Measurements from ENCODE around the gene TMEM63A. TPM values are rescaled to one million over a fixed set of nuclear protein-coding genes. Genes with fewer than 3 reads are reported as not detected.
A peak's percentile ranks its signal among the peaks of the same experiment; 100 is the strongest.

Gene TMEM63A
- polyA plus RNA-seq, 1 of the 3 experiments (the other 2 are of a cell fraction): 13.5 TPM

- TF ChIP-seq RFX5 (IDR thresholded peaks at IDR 0.05; ENCODE audit: low read length) (peak; percentile 57; the same call in 1 of the 2 replicates), SIN3A (IDR thresholded peaks at IDR 0.05; ENCODE audit: borderline replicate concordance, low read depth, low read length) (no peak), NFIC (IDR thresholded peaks at IDR 0.05; ENCODE audit: borderline replicate concordance) (no peak; the same call in 1 of the 2 replicates), FOXJ3 (CRISPR knock-in tag; IDR thresholded peaks at IDR 0.05) (0 out of 2 replicates have a peak, but pooled peaks have one; percentile 10), USF1 (IDR thresholded peaks at IDR 0.05; ENCODE audit: borderline replicate concordance, low read depth) (peak; percentile 88), TAF1 (IDR thresholded peaks at IDR 0.05; ENCODE audit: borderline replicate concordance, low read depth, low read length) (peak; percentile 80), FOXM1 (IDR thresholded peaks at IDR 0.05; ENCODE audit: low read depth) (no peak)
Measured at GRCh38 chr1:225923692-225924555, 41.7 kb upstream of the TMEM63A start, which contains the start of gene PYCR2 (continued).

- H3K27me3 ChIP-seq (ENCODE audit: insufficient read depth): no peaks in the 10 kb centered on the region
- no peaks in the 10 kb centered on the region for H3K9me3 ChIP-seq
- peaks cover 20% of the 10 kb centered on the region for H3K79me2 ChIP-seq (ENCODE audit: insufficient read depth)
- peak overlapping the region; percentile 93 to 95 for H3K27ac ChIP-seq (ENCODE audit: low read depth in 2 of 2, low read length in 1 of 2)
- H3K36me3 ChIP-seq (replicated peaks in 1 of 2; ENCODE audit: control insufficient read depth in 1 of 2, insufficient read depth in 2 of 2, low read length in 1 of 2): peaks cover 0 to 24% of the 10 kb centered on the region in 2 experiments
- peaks cover 5% of the 10 kb centered on the region for H3F3A ChIP-seq (replicated peaks; ENCODE audit: insufficient read depth)
- H3K4me3 ChIP-seq (ENCODE audit: low read depth in 2 of 2, low read length in 1 of 2): peak overlapping the region; percentile 92 to 98
- 2% methylated on average over 8 of the region's 8 CpGs for WGBS (ENCODE audit: low lambda C conversion rate)
- no peaks in the 10 kb centered on the region; the same call in 1 of the 2 replicates for H4K20me1 ChIP-seq (ENCODE audit: insufficient read depth)
- H2AFZ ChIP-seq (ENCODE audit: low read depth): peak overlapping the region; percentile 71; the same call in 1 of the 2 replicates
- H3K4me2 ChIP-seq: peak overlapping the region; percentile 97
- DNase-seq: no peak
- TF ChIP-seq NRF1 (IDR thresholded peaks at IDR 0.05; ENCODE audit: low read depth, low read length) (no peak), TCF12 (IDR thresholded peaks at IDR 0.05) (no peak), ELF1 (IDR thresholded peaks at IDR 0.05) (no peak)
- ChIA-PET POLR2A (interaction anchor here (1.1 to 2.0 kb wide), 3 partner anchors 8 to 146 kb away, joined by 4 to 12 read pairs (median 10); partner anchors contain the start of gene SRP9), CTCF (interaction anchor here (0.7 to 2.1 kb wide), 8 partner anchors 11 to 449 kb away, joined by 3 to 8 read pairs (median 4); partner anchors contain the start of gene TMEM63A)
- no peaks in the 10 kb centered on the region for H3K9me2 ChIP-seq
- peaks cover 28 to 47% of the 10 kb centered on the region in 2 experiments for H3K4me1 ChIP-seq (ENCODE audit: control insufficient read depth in 1 of 2, insufficient read depth in 2 of 2, low read depth in 1 of 2, low read length in 1 of 2)
- peak overlapping the region; percentile 98 for H3K9ac ChIP-seq
Measured at GRCh38 chr1:225923381-225923691, 41.2 kb upstream of the TMEM63A start.

DNA sequence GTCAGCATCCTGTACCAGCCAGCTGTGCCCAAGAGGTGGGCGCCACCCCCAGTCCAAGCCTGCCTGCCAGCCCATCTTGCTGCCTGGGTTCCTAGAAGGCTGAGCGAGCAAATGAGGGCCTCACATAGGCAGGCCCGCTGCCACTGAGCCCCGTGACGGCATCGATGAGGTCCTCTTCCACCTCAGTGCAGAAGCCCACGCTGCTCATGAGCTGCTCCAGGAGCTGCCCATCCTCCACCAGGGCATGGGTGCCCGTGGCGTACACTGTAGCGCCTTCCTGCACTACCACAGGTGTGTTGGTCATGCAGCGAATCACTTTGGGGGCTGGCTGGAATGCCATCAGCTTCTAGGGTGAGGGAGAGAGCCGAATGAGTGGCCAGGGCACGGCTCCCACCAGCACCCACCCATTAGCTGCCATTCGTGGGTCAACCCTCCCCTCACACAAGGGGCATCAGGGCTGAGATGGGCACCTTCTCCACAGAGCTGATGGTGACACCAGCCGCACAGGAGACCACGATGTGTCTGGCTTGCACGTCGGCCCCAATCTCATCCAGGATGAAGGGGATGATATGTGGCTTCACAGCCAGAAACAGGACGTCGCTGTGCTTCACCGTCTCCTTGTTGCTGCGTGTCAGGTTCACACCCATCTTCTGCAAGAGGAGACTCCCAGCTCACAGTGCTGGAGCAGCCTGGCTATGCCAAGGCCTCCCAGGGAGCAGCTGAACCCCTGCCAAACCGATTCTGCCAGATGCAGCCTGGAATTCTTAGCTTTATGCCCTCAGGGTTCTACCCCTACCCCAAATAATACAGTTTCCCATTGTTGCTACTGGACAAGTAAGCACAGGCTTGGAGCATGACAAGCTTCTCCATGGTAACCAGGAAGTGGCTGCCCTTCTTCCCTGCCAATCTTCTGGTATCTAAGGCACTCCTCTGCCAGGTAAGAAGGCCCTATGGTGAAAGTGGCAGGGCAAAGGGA lies 39.8 kb upstream of the TMEM63A start:
- Histone ChIP-seq H3K27me3 (ENCODE audit: insufficient read depth) (no peaks in the 10 kb centered on the region), H3K4me2 (peak overlapping the region; percentile 97; the same call in 1 of the 2 replicates), H3K4me3 (ENCODE audit: low read depth in 2 of 2, low read length in 1 of 2) (no peak overlapping the region; a peak in 1 of 4 replicates), H2AFZ (ENCODE audit: low read depth) (no peak overlapping the region), H4K20me1 (ENCODE audit: insufficient read depth) (no peaks in the 10 kb centered on the region; the same call in 1 of the 2 replicates), H3K27ac (ENCODE audit: low read depth in 2 of 2, low read length in 1 of 2) (peak overlapping the region in 1 of 2 experiments; percentile 2; a peak in 1 of 4 replicates), H3K9ac (no peak overlapping the region), H3K9me3 (no peaks in the 10 kb centered on the region), H3K79me2 (ENCODE audit: insufficient read depth) (peaks cover 20% of the 10 kb centered on the region), H3K4me1 (ENCODE audit: control insufficient read depth in 1 of 2, insufficient read depth in 2 of 2, low read depth in 1 of 2, low read length in 1 of 2) (peaks cover 28 to 45% of the 10 kb centered on the region in 2 experiments), H3K9me2 (no peaks in the 10 kb centered on the region), H3F3A (replicated peaks; ENCODE audit: insufficient read depth) (peaks cover 5% of the 10 kb centered on the region), H3K36me3 (replicated peaks in 1 of 2; ENCODE audit: control insufficient read depth in 1 of 2, insufficient read depth in 2 of 2, low read length in 1 of 2) (peaks cover 13 to 26% of the 10 kb centered on the region in 2 experiments)
- WGBS (ENCODE audit: low lambda C conversion rate): 91% methylated on average over 11 of the region's 23 CpGs
- ChIA-PET POLR2A (no interaction called here), CTCF (interaction anchor here (0.8 to 1.8 kb wide), 4 partner anchors 39 to 634 kb away, joined by 3 to 8 read pairs (median 4); partner anchors contain the start of gene TMEM63A)
- TF ChIP-seq, protein P1, sequence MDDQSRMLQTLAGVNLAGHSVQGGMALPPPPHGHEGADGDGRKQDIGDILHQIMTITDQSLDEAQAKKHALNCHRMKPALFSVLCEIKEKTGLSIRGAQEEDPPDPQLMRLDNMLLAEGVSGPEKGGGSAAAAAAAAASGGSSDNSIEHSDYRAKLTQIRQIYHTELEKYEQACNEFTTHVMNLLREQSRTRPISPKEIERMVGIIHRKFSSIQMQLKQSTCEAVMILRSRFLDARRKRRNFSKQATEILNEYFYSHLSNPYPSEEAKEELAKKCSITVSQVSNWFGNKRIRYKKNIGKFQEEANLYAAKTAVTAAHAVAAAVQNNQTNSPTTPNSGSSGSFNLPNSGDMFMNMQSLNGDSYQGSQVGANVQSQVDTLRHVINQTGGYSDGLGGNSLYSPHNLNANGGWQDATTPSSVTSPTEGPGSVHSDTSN (IDR thresholded peaks at IDR 0.05): peak; percentile 47
- no peak for TF ChIP-seq MXI1 (IDR thresholded peaks at IDR 0.05; ENCODE audit: low read depth, low read length)
- DNase-seq: no peak

All from SK-N-SH (cell line).